ENCODE measurements around the gene DENND5A. TPM values are rescaled to one million over a fixed set of nuclear protein-coding genes. Genes with fewer than 3 reads are reported as not detected.

Gene DENND5A
- total RNA-seq, 2 donors from 2014 or later, result 75.8 to 96.7 TPM

DNA sequence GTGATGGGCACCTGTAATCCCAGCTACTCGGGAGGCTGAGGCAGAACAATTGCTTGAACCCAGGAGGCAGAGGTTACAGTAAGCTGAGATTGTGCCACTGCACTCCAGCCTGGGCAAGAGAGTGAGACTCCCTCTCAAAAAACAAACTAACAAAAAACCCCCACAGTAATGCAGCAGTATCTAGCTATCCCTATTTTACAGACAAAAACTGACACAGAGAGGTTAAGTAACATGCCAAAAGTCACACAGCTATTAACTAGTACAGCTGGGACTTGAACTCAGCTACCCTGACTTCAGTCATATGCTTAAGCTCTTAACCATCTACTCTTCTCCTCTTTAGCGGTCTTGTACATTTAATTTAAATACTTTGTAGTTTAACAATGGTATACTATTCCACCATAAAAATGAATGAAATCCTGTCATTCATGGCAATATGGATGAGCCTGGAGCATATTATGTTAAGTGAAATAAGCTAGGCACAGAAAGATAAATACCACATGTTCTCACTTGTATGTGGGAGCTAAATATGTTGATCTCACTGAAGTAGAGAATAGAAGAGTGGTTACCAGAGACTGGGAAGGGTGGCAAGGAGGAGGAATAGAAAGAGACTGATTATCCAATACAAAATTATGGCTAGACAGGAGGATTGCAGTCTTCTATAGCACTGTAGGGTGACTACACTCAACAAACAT is 82.8 kb downstream of the DENND5A start:
- Histone ChIP-seq H3K4me1 (peaks cover 0 to 11% of the 10 kb centered on the region in 2 donors), H3K27me3 (no peaks in the 10 kb centered on the region), H3K27ac (no peak overlapping the region), H3K36me3 (peaks cover 25% of the 10 kb centered on the region), H3K4me3 (no peak overlapping the region), H3K9me3 (no peaks in the 10 kb centered on the region)
- no peak for DNase-seq (ENCODE audit: low spot score)
- TF ChIP-seq, protein P1, sequence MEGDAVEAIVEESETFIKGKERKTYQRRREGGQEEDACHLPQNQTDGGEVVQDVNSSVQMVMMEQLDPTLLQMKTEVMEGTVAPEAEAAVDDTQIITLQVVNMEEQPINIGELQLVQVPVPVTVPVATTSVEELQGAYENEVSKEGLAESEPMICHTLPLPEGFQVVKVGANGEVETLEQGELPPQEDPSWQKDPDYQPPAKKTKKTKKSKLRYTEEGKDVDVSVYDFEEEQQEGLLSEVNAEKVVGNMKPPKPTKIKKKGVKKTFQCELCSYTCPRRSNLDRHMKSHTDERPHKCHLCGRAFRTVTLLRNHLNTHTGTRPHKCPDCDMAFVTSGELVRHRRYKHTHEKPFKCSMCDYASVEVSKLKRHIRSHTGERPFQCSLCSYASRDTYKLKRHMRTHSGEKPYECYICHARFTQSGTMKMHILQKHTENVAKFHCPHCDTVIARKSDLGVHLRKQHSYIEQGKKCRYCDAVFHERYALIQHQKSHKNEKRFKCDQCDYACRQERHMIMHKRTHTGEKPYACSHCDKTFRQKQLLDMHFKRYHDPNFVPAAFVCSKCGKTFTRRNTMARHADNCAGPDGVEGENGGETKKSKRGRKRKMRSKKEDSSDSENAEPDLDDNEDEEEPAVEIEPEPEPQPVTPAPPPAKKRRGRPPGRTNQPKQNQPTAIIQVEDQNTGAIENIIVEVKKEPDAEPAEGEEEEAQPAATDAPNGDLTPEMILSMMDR (IDR thresholded peaks at IDR 0.05), result no peak

DNA sequence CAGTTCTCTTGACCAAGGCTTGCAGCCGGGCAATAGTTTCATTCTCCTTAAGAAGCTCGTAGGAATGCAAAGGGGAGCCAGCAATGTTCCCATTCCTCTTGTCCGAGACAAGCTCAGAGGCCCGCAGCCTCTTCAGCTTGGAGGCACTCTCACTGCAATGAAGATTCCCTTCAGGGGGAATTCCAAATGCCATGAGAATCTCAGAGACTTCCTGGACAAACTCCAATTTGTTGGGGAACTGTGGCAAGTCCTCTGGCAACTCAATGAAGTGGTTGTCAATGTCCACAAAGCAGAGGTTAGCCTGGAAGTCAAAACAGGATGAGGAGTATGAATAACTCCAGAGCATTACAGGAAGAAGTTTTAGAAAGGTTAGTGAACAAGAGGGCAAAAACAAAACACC is 84.4 kb downstream of the DENND5A start:
- Histone ChIP-seq H3K9me3 (no peaks in the 10 kb centered on the region), H3K27me3 (no peaks in the 10 kb centered on the region), H3K36me3 (peaks cover 36% of the 10 kb centered on the region), H3K4me3 (no peak overlapping the region), H3K4me1 (peaks cover 0 to 11% of the 10 kb centered on the region in 2 donors), H3K27ac (no peak overlapping the region)
- TF ChIP-seq, protein P1 (IDR thresholded peaks at IDR 0.05), result no peak
- DNase-seq (ENCODE audit: low spot score), result no peak

DNA sequence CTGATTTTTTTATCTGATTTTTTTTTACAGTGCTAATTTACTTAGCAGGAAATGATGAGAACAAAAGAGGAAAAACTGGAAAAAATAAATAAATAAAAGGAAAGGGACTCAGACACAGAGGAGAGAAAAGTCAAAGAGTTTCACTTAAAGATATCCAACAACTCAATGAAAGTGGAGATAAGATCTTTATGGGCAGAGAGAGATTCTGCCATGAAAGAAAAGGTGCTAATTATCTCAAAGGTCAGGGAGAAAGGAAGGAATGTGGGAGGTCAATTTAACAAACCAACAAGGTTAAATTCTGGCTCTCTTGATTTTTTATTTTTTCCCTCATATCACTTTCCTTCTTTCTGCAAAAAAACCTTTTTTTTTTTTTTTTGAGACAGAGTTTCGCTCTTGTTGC is 86.0 kb downstream of the DENND5A start:
- Histone ChIP-seq H3K36me3 (peaks cover 36% of the 10 kb centered on the region), H3K4me1 (peaks cover 0 to 11% of the 10 kb centered on the region in 2 donors), H3K27ac (no peak overlapping the region), H3K9me3 (no peaks in the 10 kb centered on the region), H3K27me3 (no peaks in the 10 kb centered on the region), H3K4me3 (no peak overlapping the region)
- no peak for DNase-seq (ENCODE audit: low spot score)
- TF ChIP-seq, protein P1 (IDR thresholded peaks at IDR 0.05), result no peak

DNA sequence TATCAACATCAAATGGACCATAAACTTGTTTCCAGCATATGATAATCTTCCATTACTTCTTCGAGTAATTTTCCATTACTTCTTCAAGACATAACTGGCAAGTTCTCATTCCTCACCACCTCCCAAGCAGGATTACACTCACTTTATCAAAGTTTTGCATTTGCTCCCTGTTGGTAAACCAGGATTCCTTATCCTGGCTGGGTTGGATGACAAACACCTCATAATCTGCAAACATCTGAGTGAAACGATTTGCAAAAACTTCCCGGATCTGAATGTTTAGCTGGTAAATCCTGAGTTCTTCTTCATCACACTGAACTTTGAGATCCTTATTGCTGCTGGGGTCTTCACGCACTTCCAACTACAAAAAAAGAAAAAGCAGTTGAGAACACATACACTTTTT is 86.4 kb downstream of the DENND5A start:
- peaks cover 36% of the 10 kb centered on the region for H3K36me3 ChIP-seq
- no peak overlapping the region for H3K27ac ChIP-seq
- H3K4me1 ChIP-seq, result peaks cover 0 to 11% of the 10 kb centered on the region in 2 donors
- TF ChIP-seq, protein P1 (IDR thresholded peaks at IDR 0.05), result no peak
- no peaks in the 10 kb centered on the region for H3K9me3 ChIP-seq
- no peak for DNase-seq (ENCODE audit: low spot score)
- H3K4me3 ChIP-seq, result no peak overlapping the region
- no peaks in the 10 kb centered on the region for H3K27me3 ChIP-seq

DNA sequence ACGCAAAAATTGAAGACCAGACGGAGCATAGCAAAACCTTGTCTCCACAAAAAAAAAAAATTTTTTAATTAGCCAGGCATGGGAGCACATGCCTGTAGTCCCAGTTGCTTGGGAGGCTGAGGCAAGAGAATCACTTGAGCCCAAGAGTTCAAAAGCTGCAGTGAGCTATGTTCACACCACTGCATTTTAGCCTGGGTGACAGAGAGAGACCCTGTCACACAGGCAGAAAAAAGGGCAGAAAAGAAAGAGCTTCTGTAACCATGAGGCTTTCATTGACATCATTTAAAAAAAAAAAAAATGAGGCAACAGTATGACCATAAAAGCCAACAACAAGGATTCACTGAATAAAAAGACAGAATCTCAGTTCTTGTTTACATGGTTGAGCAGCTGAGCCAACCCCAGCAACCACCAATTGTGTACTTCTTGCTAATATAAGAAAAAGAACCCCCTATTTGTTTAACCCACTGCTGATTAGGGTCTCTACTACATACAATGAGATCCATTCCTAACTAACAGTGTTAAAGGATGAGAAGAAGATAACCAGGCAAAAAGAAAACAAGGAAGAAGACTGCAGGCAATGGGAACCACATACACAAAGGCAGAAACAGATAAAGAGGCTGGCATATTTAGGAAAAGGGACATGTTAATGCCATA is 87.6 kb downstream of the DENND5A start:
- TF ChIP-seq, protein P1 (IDR thresholded peaks at IDR 0.05), result no peak
- Histone ChIP-seq H3K4me3 (no peak overlapping the region), H3K9me3 (no peaks in the 10 kb centered on the region), H3K27me3 (no peaks in the 10 kb centered on the region), H3K36me3 (peaks cover 42% of the 10 kb centered on the region), H3K4me1 (peaks cover 0 to 11% of the 10 kb centered on the region in 2 donors), H3K27ac (no peak overlapping the region)
- DNase-seq (ENCODE audit: low spot score), result no peak

All from right atrium auricular region (tissue), 2 donors.